IMR-90 (cell line): ENCODE results near the gene B4GALT1.

Experiments used
- CHD1 ChIP-seq: IDR thresholded peaks from 2 replicates; pipeline ENCODE4 v1.6.1; 2012; ENCODE audit warnings: low read depth, low read length, improper control_type of control experiment
- FOS ChIP-seq: fragments of 150-350 bp; IDR thresholded peaks from 2 replicates; pipeline ENCODE4 v1.6.1; 2016; ENCODE audit warnings: low read depth, low read length
- MAFK ChIP-seq: IDR thresholded peaks from 2 replicates; pipeline ENCODE4 v1.6.1; 2012; ENCODE audit warnings: low read depth, low read length, improper control_type of control experiment
- MAZ ChIP-seq: IDR thresholded peaks from 2 replicates; pipeline ENCODE4 v1.6.1; 2012; ENCODE audit warnings: low read depth, mild to moderate bottlenecking, low read length, improper control_type of control experiment, moderate library complexity, borderline replicate concordance
- MXI1 ChIP-seq: IDR thresholded peaks from 2 replicates; pipeline ENCODE4 v1.6.1; 2012; ENCODE audit warnings: low read depth, mild to moderate bottlenecking, low read length, moderate library complexity, borderline replicate concordance
- POLR2A ChIP-seq: IDR thresholded peaks from 2 replicates; pipeline ENCODE4 v1.6.1; 2012; ENCODE audit warnings: mild to moderate bottlenecking, low read depth, low read length
- RAD21 ChIP-seq: IDR thresholded peaks from 2 replicates; pipeline ENCODE4 v1.6.1; 2012; ENCODE audit warnings: low read length, improper control_type of control experiment
- RCOR1 ChIP-seq: IDR thresholded peaks from 2 replicates; pipeline ENCODE4 v1.6.1; 2012; ENCODE audit warnings: mild to moderate bottlenecking, low read length, improper control_type of control experiment; ENCODE audit not compliant: insufficient replicate concordance
- RFX5 ChIP-seq: IDR thresholded peaks from 2 replicates; pipeline ENCODE4 v1.8.0; 2012; ENCODE audit warnings: low read depth, mild to moderate bottlenecking, low read length, moderate library complexity
- SMC3 ChIP-seq: fragments of 150-350 bp; IDR thresholded peaks from 2 replicates; pipeline ENCODE4 v1.6.1; 2016; ENCODE audit warnings: low read depth, mild to moderate bottlenecking, antibody characterized with exemption, low read length, moderate library complexity
- TF ChIP-seq, protein P1 (sequence below): conservative IDR thresholded peaks from 2 replicates; pipeline ENCODE4 v1.5.1; 2012; ENCODE audit warnings: mild to moderate bottlenecking, low read depth, low read length, improper control_type of control experiment
- TF ChIP-seq, protein P2 (sequence below): fragments of 150-350 bp; IDR thresholded peaks from 2 replicates; pipeline ENCODE4 v1.6.1; 2016; ENCODE audit warnings: low read depth, mild to moderate bottlenecking, low read length, moderate library complexity, borderline replicate concordance
- TF ChIP-seq, protein P3 (sequence below): fragments of 150-350 bp; IDR thresholded peaks from 2 replicates; pipeline ENCODE4 v1.6.1; 2017; ENCODE audit warnings: mild to moderate bottlenecking, antibody characterized with exemption, low read length, low read depth

GRCh38 chr9:33211695-33212393, 44.7 kb upstream of the B4GALT1 start:
- TF ChIP-seq, protein P1, sequence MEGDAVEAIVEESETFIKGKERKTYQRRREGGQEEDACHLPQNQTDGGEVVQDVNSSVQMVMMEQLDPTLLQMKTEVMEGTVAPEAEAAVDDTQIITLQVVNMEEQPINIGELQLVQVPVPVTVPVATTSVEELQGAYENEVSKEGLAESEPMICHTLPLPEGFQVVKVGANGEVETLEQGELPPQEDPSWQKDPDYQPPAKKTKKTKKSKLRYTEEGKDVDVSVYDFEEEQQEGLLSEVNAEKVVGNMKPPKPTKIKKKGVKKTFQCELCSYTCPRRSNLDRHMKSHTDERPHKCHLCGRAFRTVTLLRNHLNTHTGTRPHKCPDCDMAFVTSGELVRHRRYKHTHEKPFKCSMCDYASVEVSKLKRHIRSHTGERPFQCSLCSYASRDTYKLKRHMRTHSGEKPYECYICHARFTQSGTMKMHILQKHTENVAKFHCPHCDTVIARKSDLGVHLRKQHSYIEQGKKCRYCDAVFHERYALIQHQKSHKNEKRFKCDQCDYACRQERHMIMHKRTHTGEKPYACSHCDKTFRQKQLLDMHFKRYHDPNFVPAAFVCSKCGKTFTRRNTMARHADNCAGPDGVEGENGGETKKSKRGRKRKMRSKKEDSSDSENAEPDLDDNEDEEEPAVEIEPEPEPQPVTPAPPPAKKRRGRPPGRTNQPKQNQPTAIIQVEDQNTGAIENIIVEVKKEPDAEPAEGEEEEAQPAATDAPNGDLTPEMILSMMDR: no peak
- TF ChIP-seq POLR2A (no peak), RAD21 (no peak), RCOR1 (no peak), MAZ (no peak), RFX5 (no peak), MAFK (no peak; the same call in 1 of the 2 replicates), SMC3 (no peak), MXI1 (no peak), FOS (no peak), CHD1 (no peak)
- TF ChIP-seq, protein P2, sequence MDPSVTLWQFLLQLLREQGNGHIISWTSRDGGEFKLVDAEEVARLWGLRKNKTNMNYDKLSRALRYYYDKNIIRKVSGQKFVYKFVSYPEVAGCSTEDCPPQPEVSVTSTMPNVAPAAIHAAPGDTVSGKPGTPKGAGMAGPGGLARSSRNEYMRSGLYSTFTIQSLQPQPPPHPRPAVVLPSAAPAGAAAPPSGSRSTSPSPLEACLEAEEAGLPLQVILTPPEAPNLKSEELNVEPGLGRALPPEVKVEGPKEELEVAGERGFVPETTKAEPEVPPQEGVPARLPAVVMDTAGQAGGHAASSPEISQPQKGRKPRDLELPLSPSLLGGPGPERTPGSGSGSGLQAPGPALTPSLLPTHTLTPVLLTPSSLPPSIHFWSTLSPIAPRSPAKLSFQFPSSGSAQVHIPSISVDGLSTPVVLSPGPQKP: no peak
- TF ChIP-seq, protein P3, sequence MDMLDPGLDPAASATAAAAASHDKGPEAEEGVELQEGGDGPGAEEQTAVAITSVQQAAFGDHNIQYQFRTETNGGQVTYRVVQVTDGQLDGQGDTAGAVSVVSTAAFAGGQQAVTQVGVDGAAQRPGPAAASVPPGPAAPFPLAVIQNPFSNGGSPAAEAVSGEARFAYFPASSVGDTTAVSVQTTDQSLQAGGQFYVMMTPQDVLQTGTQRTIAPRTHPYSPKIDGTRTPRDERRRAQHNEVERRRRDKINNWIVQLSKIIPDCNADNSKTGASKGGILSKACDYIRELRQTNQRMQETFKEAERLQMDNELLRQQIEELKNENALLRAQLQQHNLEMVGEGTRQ: no peak
